ENCODE data around the gene CENPP. TPM values are rescaled to one million over a fixed set of nuclear protein-coding genes. Genes with fewer than 3 reads are reported as not detected.
"Not testable (repeated sequence)": the region's sequence is repeated elsewhere in the genome, so short reads cannot be mapped to it uniquely, and the experiment has no call there.

CENPP gene
- total RNA-seq, 1 donor from 2014 or later = 8.6 TPM

- DNase-seq = no peak
These were observed 219.3 kb downstream of the CENPP start for GRCh38 chr9:92545002-92545510.

- DNase-seq = no peak
These were observed 221.6 kb downstream of the CENPP start for GRCh38 chr9:92547356-92547755.

- no peak for DNase-seq
These were observed 225.0 kb downstream of the CENPP start for GRCh38 chr9:92550765-92551164.

- DNase-seq = no peak
These were observed 233.0 kb downstream of the CENPP start for GRCh38 chr9:92558612-92559374.

GRCh38 chr9:92561374-92562330 lies 235.9 kb downstream of the CENPP start:
- DNase-seq = no peak

- DNase-seq = no peak
These were observed 236.8 kb downstream of the CENPP start for GRCh38 chr9:92562461-92562967.

- no peak for DNase-seq
These were observed 237.7 kb downstream of the CENPP start for GRCh38 chr9:92563116-92564100.

GRCh38 chr9:92564504-92564903 lies 238.8 kb downstream of the CENPP start:
- DNase-seq = no peak

GRCh38 chr9:92564982-92565381 lies 239.2 kb downstream of the CENPP start:
- no peak for DNase-seq

GRCh38 chr9:92571871-92572270 lies 246.1 kb downstream of the CENPP start:
- DNase-seq = not testable (repeated sequence)

- not testable (repeated sequence) for DNase-seq
These were observed 247.9 kb downstream of the CENPP start for GRCh38 chr9:92573612-92574011.

GRCh38 chr9:92576175-92576574 lies 250.4 kb downstream of the CENPP start:
- DNase-seq = no peak

GRCh38 chr9:92589923-92590322 lies 264.2 kb downstream of the CENPP start:
- DNase-seq = no peak

GRCh38 chr9:92590377-92590776 lies 264.6 kb downstream of the CENPP start:
- no peak for DNase-seq

GRCh38 chr9:92592537-92592936 lies 266.8 kb downstream of the CENPP start:
- DNase-seq = no peak

- no peak for DNase-seq
These were observed 267.5 kb downstream of the CENPP start for GRCh38 chr9:92592946-92593861.

- DNase-seq = not testable (repeated sequence)
These were observed 269.3 kb downstream of the CENPP start for GRCh38 chr9:92595075-92595474.

GRCh38 chr9:92595930-92596329 lies 270.2 kb downstream of the CENPP start:
- DNase-seq = no peak

- DNase-seq = no peak
These were observed 272.6 kb downstream of the CENPP start for GRCh38 chr9:92598382-92598781.

- DNase-seq = no peak
These were observed 274.2 kb downstream of the CENPP start for GRCh38 chr9:92599938-92600461.

All from occipital lobe (tissue), 2 donors.